DOHH2 (cell line): ENCODE measurements around the gene ZCCHC17.

Experiments used
- H3F3A ChIP-seq: fragments of 200-600 bp; sonication (generic), shearing (Covaris generic); 2 replicates; pipeline ENCODE4 v1.6.0; 2016; ENCODE audit warnings: antibody characterized with exemption, mild to moderate bottlenecking; ENCODE audit not compliant: control insufficient read depth, insufficient read depth
- H3K27ac ChIP-seq: fragments of 200-600 bp; sonication (generic); 2 replicates; pipeline ENCODE4 v1.5.1; 2014; ENCODE audit warnings: low read depth, mild to moderate bottlenecking, low read length, moderate library complexity
- H3K27me3 ChIP-seq: fragments of 200-600 bp; sonication (generic); 2 replicates; pipeline ENCODE4 v1.6.1; 2014; ENCODE audit warnings: mild to moderate bottlenecking, low read length, mixed read lengths; ENCODE audit not compliant: control insufficient read depth
- H3K36me3 ChIP-seq: fragments of 200-600 bp; sonication (generic); 2 replicates; pipeline ENCODE4 v1.6.1; 2014; ENCODE audit warnings: mild to moderate bottlenecking, low read length, moderate library complexity, mixed read lengths; ENCODE audit not compliant: control insufficient read depth
- H3K4me1 ChIP-seq: fragments of 200-600 bp; sonication (generic); 2 replicates; pipeline ENCODE4 v1.6.1; 2014; ENCODE audit warnings: mild to moderate bottlenecking, low read length, mixed read lengths; ENCODE audit not compliant: control insufficient read depth
- H3K4me2 ChIP-seq: fragments of 200-600 bp; sonication (generic); 2 replicates; pipeline ENCODE4 v1.6.0; 2014; ENCODE audit warnings: mild to moderate bottlenecking, low read length, moderate library complexity
- H3K4me3 ChIP-seq: fragments of 200-600 bp; sonication (generic); 2 replicates; pipeline ENCODE4 v1.5.1; 2014; ENCODE audit warnings: mild to moderate bottlenecking, low read length, mixed read lengths
- H3K79me2 ChIP-seq: fragments of 200-600 bp; sonication (generic); 2 replicates; pipeline ENCODE4 v1.6.1; 2014; ENCODE audit warnings: mild to moderate bottlenecking, low read length, mixed read lengths; ENCODE audit not compliant: control insufficient read depth
- H3K9me2 ChIP-seq: fragments of 200-600 bp; sonication (generic); replicated peaks from 2 replicates; pipeline ENCODE4 v1.6.1; 2014; ENCODE audit warnings: mild to moderate bottlenecking, low read length, mixed read lengths; ENCODE audit not compliant: control insufficient read depth
- H3K9me3 ChIP-seq: fragments of 200-600 bp; sonication (generic); 2 replicates; pipeline ENCODE4 v1.6.1; 2014; ENCODE audit warnings: antibody characterized with exemption, low read length, mixed read lengths; ENCODE audit not compliant: control insufficient read depth, insufficient read depth
- H4K20me1 ChIP-seq: fragments of 200-600 bp; sonication (generic); 2 replicates; pipeline ENCODE4 v1.6.0; 2014; ENCODE audit warnings: low read depth, mild to moderate bottlenecking, antibody characterized with exemption, low read length, moderate library complexity; ENCODE audit not compliant: control insufficient read depth, insufficient read depth
- EZH2phosphoT487 ChIP-seq: fragments of 200-600 bp; sonication (generic); IDR thresholded peaks from 2 replicates; pipeline ENCODE4 v1.6.1; 2017; ENCODE audit warnings: borderline replicate concordance, mild to moderate bottlenecking, antibody characterized with exemption, low read length, moderate library complexity, mixed read lengths
- TF ChIP-seq, protein P1 (sequence below): fragments of 200-600 bp; sonication (generic); IDR thresholded peaks from one replicate; pipeline ENCODE4 v1.5.1; 2014; ENCODE audit warnings: antibody characterized with exemption, mild to moderate bottlenecking, low read depth, low read length; ENCODE audit not compliant: poor library complexity, severe bottlenecking

ZCCHC17 gene

DNA sequence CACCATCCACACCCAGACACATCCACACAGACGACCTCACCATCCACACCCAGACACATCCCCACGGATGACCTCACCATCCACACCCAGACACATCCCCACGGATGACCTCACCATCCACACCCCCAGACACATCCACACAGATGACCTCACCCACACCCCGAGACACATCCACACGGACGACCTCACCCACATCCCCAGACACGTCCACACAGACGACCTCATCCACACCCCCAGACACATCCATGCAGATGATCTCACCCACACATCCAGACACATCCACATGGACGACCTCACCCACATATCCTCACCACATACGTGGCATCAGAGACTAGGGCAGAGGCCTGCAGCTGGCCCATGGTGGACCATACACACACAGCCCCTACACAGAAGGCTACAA, 90.8 kb downstream of the ZCCHC17 start:
- Histone ChIP-seq H3K27me3 (peaks cover 3% of the 10 kb centered on the region), H3F3A (no peaks in the 10 kb centered on the region), H4K20me1 (no peaks in the 10 kb centered on the region), H3K27ac (no peak overlapping the region), H3K79me2 (no peaks in the 10 kb centered on the region), H3K4me3 (no peak overlapping the region), H3K36me3 (no peaks in the 10 kb centered on the region), H3K9me2 (no peaks in the 10 kb centered on the region), H3K4me2 (no peak overlapping the region), H3K4me1 (no peaks in the 10 kb centered on the region), H3K9me3 (no peaks in the 10 kb centered on the region)
- no peak for TF ChIP-seq EZH2phosphoT487
- TF ChIP-seq, protein P1, sequence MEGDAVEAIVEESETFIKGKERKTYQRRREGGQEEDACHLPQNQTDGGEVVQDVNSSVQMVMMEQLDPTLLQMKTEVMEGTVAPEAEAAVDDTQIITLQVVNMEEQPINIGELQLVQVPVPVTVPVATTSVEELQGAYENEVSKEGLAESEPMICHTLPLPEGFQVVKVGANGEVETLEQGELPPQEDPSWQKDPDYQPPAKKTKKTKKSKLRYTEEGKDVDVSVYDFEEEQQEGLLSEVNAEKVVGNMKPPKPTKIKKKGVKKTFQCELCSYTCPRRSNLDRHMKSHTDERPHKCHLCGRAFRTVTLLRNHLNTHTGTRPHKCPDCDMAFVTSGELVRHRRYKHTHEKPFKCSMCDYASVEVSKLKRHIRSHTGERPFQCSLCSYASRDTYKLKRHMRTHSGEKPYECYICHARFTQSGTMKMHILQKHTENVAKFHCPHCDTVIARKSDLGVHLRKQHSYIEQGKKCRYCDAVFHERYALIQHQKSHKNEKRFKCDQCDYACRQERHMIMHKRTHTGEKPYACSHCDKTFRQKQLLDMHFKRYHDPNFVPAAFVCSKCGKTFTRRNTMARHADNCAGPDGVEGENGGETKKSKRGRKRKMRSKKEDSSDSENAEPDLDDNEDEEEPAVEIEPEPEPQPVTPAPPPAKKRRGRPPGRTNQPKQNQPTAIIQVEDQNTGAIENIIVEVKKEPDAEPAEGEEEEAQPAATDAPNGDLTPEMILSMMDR = no peak

DNA sequence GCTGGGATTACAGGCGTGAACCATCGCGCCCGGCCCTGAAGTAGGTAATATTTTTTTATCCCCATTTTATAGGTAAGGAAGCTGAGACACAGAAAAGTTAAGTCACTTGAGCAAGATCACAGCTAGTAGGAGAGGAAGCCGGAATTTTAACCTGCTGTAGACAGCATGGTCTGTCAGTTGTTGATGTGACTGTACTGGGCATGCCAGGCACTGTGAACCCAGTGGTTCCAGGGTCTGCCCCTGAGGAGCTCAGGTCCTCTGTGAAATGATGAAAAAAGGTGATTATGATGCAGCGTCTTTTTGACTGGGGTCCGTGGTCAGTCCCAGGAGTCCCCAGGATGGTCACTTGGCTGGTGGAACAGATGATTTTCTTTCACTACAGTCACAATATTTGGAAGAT, 92.8 kb downstream of the ZCCHC17 start:
- H3K9me3 ChIP-seq = no peaks in the 10 kb centered on the region
- H3K9me2 ChIP-seq = no peaks in the 10 kb centered on the region
- H4K20me1 ChIP-seq = no peaks in the 10 kb centered on the region
- no peak for TF ChIP-seq EZH2phosphoT487
- no peaks in the 10 kb centered on the region for H3K36me3 ChIP-seq
- H3K4me1 ChIP-seq = peaks cover 10% of the 10 kb centered on the region
- H3K27me3 ChIP-seq = no peaks in the 10 kb centered on the region; the same call in 1 of the 2 replicates
- H3F3A ChIP-seq = no peaks in the 10 kb centered on the region
- no peak overlapping the region for H3K4me3 ChIP-seq
- H3K4me2 ChIP-seq = no peak overlapping the region
- H3K27ac ChIP-seq = no peak overlapping the region
- H3K79me2 ChIP-seq = no peaks in the 10 kb centered on the region

DNA sequence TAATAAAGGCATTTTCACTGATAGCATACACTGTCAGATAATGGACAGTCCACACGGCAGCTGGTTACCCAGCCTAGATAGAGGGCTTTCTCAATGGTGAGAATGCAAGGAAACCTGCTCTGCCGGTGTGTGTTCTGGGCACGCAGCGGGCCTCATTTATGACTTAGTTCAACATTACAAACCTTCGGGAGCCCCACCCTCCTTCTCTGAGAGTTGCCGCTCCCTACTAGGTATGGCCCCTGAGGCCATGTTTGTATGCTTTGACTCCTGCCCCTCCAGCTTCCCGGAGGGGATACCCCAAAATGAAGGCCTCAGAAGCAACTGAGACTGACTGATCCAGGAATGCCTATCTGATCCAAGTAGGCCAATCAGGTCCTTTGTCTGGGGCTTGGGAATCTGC, 93.2 kb downstream of the ZCCHC17 start:
- no peaks in the 10 kb centered on the region for H3K36me3 ChIP-seq
- no peaks in the 10 kb centered on the region for H3K79me2 ChIP-seq
- TF ChIP-seq EZH2phosphoT487 = no peak
- TF ChIP-seq, protein P1 = no peak
- no peaks in the 10 kb centered on the region for H3K27me3 ChIP-seq
- H3K9me3 ChIP-seq = no peaks in the 10 kb centered on the region
- H3K4me1 ChIP-seq = peaks cover 14% of the 10 kb centered on the region
- H3F3A ChIP-seq = no peaks in the 10 kb centered on the region
- H4K20me1 ChIP-seq = no peaks in the 10 kb centered on the region
- H3K27ac ChIP-seq = no peak overlapping the region
- no peaks in the 10 kb centered on the region for H3K9me2 ChIP-seq
- no peak overlapping the region for H3K4me2 ChIP-seq
- H3K4me3 ChIP-seq = no peak overlapping the region

DNA sequence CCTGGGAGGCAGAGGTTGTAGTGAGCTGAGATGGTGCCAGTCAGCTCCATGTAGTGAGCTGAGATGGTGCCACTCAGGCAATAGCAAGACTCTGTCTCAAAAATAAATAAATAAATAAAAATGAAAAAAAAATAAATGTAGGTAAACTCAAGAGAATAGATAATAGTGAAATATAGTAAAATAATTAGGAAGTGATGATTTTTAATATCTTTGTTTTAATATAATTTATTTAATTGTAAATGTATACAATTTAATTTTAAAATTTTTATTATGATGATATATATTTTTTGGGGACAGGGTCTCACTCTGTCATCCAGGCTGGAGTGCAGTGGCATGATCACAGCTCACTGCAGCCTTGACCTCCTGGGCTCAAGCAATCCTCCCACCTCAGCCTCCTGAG, 96.6 kb downstream of the ZCCHC17 start:
- no peaks in the 10 kb centered on the region for H3K9me3 ChIP-seq
- no peaks in the 10 kb centered on the region for H3K27me3 ChIP-seq
- H3K79me2 ChIP-seq = no peaks in the 10 kb centered on the region
- TF ChIP-seq, protein P1 = no peak
- TF ChIP-seq EZH2phosphoT487 = no peak
- no peak overlapping the region; the same call in none of the 2 replicates for H3K4me2 ChIP-seq
- H3K4me3 ChIP-seq = no peak overlapping the region
- H3K4me1 ChIP-seq = peaks cover 33% of the 10 kb centered on the region
- no peaks in the 10 kb centered on the region for H3K36me3 ChIP-seq
- no peak overlapping the region for H3K27ac ChIP-seq
- H3K9me2 ChIP-seq = no peaks in the 10 kb centered on the region
- no peaks in the 10 kb centered on the region for H4K20me1 ChIP-seq
- 0 out of 2 replicates have a peak, but pooled peaks cover 6% of the 10 kb centered on the region for H3F3A ChIP-seq
